HCT116 (cell line): ENCODE results near the gene PTTG2. TPM values are rescaled to one million over a fixed set of nuclear protein-coding genes. Genes with fewer than 3 reads are reported as not detected.

Source experiments
- ATAC-seq: fragments of 200-7000 bp; cut with Tn5 transposase; 2 replicates; pipeline ENCODE4 v1.9.1; 2020; ENCODE audit warnings: mild to moderate bottlenecking, moderate library complexity
- BruUV-seq: library from RNA; stranded (reverse); fragments of 400-500 nt; replicated peaks from 2 replicates; lab custom pipeline; 2021; lab: Mats Ljungman, UMichigan
- CTCF ChIA-PET: fragments of 300-600 bp; sonication (Branson Sonifier 250); formaldehyde crosslinking; loops from one replicate; lab custom pipeline; 2021; ENCODE audit warnings: antibody characterized with exemption; lab: Charles Lee
- POLR2A ChIA-PET: fragments of 300-600, 350-600 bp; sonication (Branson Sonifier 250); formaldehyde crosslinking; loops from one replicate; lab custom pipeline; 2021; ENCODE audit warnings: antibody characterized with exemption; lab: Charles Lee
- RAD21 ChIA-PET, 2 experiments: fragments of 300-600 bp; sonication (Branson Sonifier 250); formaldehyde crosslinking; loops; one replicate each; lab custom pipeline; 2023; ENCODE audit warnings: low total read pairs in 2 of 2; ENCODE audit not compliant: uncharacterized antibody in 2 of 2, unreplicated experiment in 2 of 2, low non-redundant PET in 1 of 2; lab: Charles Lee
- DNase-seq: peaks from one replicate; pipeline ENCODE4 v3.0.0-alpha.2; 2010; ENCODE audit warnings: low read depth, low spot score
- H2AFZ ChIP-seq: fragments of 200-600 bp; shearing (Covaris generic), sonication (generic); 2 replicates; pipeline ENCODE4 v1.6.1; 2017; ENCODE audit warnings: low read depth, mixed run types, mixed read lengths, antibody characterized with exemption, low read length; ENCODE audit not compliant: poor library complexity, severe bottlenecking
- H3K27ac ChIP-seq: 2 replicates; pipeline ENCODE4 v1.5.1; 2012; ENCODE audit warnings: low read depth, low read length
- H3K27me3 ChIP-seq: fragments of 200-600 bp; sonication (generic); 2 replicates; pipeline ENCODE4 v1.6.1; 2016; ENCODE audit warnings: mixed run types, low read length, mixed read lengths; ENCODE audit not compliant: insufficient read depth
- H3K36me3 ChIP-seq, 2 experiments: fragments of 200-500 bp in 1 of 2; fragments of 200-600 bp in 1 of 2; sonication (Bioruptor generic) in 1 of 2; sonication (generic) in 1 of 2; 2 replicates each; pipeline versions ENCODE4 v1.5.1 to v1.6.1; 2014 to 2016; ENCODE audit warnings: low read length in 2 of 2, inconsistent platforms in 1 of 2, mixed read lengths in 1 of 2, mixed run types in 1 of 2; ENCODE audit not compliant: insufficient read depth in 2 of 2, control insufficient read depth in 1 of 2
- H3K4me1 ChIP-seq, 2 experiments: fragments of 200-600 bp in 1 of 2; sonication (generic) in 1 of 2; 2 replicates each; pipeline versions ENCODE4 v1.5.1 to v1.6.1; 2012 to 2017; ENCODE audit warnings: low read length in 2 of 2, inconsistent platforms in 1 of 2, mild to moderate bottlenecking in 1 of 2, mixed read lengths in 1 of 2, mixed run types in 1 of 2, moderate library complexity in 1 of 2; ENCODE audit not compliant: insufficient read depth in 2 of 2, control insufficient read depth in 1 of 2
- H3K4me2 ChIP-seq: fragments of 200-600 bp; sonication (generic); 2 replicates; pipeline ENCODE4 v1.6.1; 2017; ENCODE audit warnings: mixed run types, low read length, mixed read lengths
- H3K4me3 ChIP-seq, 2 experiments: fragments of 200-600 bp in 1 of 2; sonication (generic) in 1 of 2; replicated peaks in 1 of 2; 2 replicates each; pipeline ENCODE4 v1.5.1; 2011 to 2016; ENCODE audit warnings: low read length in 2 of 2, control low read depth in 1 of 2, low read depth in 1 of 2, mild to moderate bottlenecking in 1 of 2, mixed read lengths in 1 of 2, mixed run types in 1 of 2
- H3K79me2 ChIP-seq: fragments of 200-600 bp; sonication (generic); 2 replicates; pipeline ENCODE4 v1.6.1; 2017; ENCODE audit warnings: mild to moderate bottlenecking, mixed run types, low read length, moderate library complexity, mixed read lengths; ENCODE audit not compliant: insufficient read depth
- H3K9ac ChIP-seq: fragments of 200-600 bp; sonication (generic); 2 replicates; pipeline ENCODE4 v1.6.1; 2016; ENCODE audit warnings: low read length, mixed read lengths
- H3K9me2 ChIP-seq: fragments of 200-600 bp; sonication (generic), shearing (Covaris generic); 2 replicates; pipeline ENCODE4 v1.6.1; 2017; ENCODE audit warnings: mixed run types, mild to moderate bottlenecking, moderate library complexity; ENCODE audit not compliant: insufficient read depth
- H3K9me3 ChIP-seq, 2 experiments: fragments of 200-500 bp in 1 of 2; fragments of 200-600 bp in 1 of 2; sonication (Bioruptor generic) in 1 of 2; sonication (generic) in 1 of 2; 2 replicates each; pipeline ENCODE4 v1.6.1; 2014 to 2017; ENCODE audit warnings: low read length in 2 of 2, mixed read lengths in 2 of 2, inconsistent platforms in 1 of 2, low read depth in 1 of 2, mild to moderate bottlenecking in 1 of 2, mixed run types in 1 of 2, moderate library complexity in 1 of 2; ENCODE audit not compliant: control insufficient read depth in 1 of 2, insufficient read depth in 1 of 2
- H4K20me1 ChIP-seq: fragments of 200-600 bp; sonication (generic), shearing (Covaris generic); 2 replicates; pipeline ENCODE4 v1.6.1; 2017; ENCODE audit warnings: mixed run types, mild to moderate bottlenecking, moderate library complexity; ENCODE audit not compliant: insufficient read depth
- CBX3 ChIP-seq: IDR thresholded peaks from 2 replicates; pipeline ENCODE4 v1.6.1; 2012; ENCODE audit warnings: low read depth
- ELF1 ChIP-seq: IDR thresholded peaks from 2 replicates; pipeline ENCODE4 v1.6.1; 2012; ENCODE audit warnings: low read depth, borderline replicate concordance
- POLR2A ChIP-seq: IDR thresholded peaks from 2 replicates; pipeline ENCODE4 v1.7.0; 2011; ENCODE audit warnings: borderline replicate concordance; ENCODE audit not compliant: insufficient read depth, insufficient read length; ENCODE audit errors: extremely low read depth
- SIN3A ChIP-seq: IDR thresholded peaks from 2 replicates; pipeline ENCODE4 v1.6.1; 2012; ENCODE audit warnings: low read depth
- TCF7L2 ChIP-seq: IDR thresholded peaks from 2 replicates; pipeline ENCODE4 v1.7.0; 2011; ENCODE audit warnings: borderline replicate concordance, inconsistent platforms; ENCODE audit not compliant: insufficient read depth, insufficient read length; ENCODE audit errors: extremely low read depth
- ZFX ChIP-seq: fragments of 450-650 bp; IDR thresholded peaks from 2 replicates; pipeline ENCODE4 v1.6.1; 2017
- intact Hi-C: fragments of 100-400 bp; cut with micrococcal nuclease; formaldehyde crosslinking; loops from 2 replicates; pipeline ENCODE4 v1.10.0; 2022
- total RNA-seq: library from RNA; stranded (reverse); gene quantifications from one replicate; pipeline ENCODE4 v1.2.1, GENCODE V29; 2021; ENCODE audit not compliant: unreplicated experiment
- TF ChIP-seq, protein P1 (sequence below): IDR thresholded peaks from 2 replicates; pipeline ENCODE4 v1.6.1; 2011; ENCODE audit warnings: mild to moderate bottlenecking, low read length, moderate library complexity; ENCODE audit not compliant: insufficient replicate concordance; ENCODE audit errors: extremely low read depth
- TF ChIP-seq, protein P2 (sequence below), 3 experiments: fragments of 200-600 bp in 1 of 3; sonication (generic) in 1 of 3; IDR thresholded peaks in 2 of 3; conservative IDR thresholded peaks in 1 of 3; 2 replicates each; pipeline ENCODE4 v1.5.1; 2012 to 2017; ENCODE audit warnings: low read depth in 2 of 3, low read length in 2 of 3, antibody characterized with exemption in 1 of 3, borderline replicate concordance in 1 of 3, control low read depth in 1 of 3, mild to moderate bottlenecking in 1 of 3, mixed read lengths in 1 of 3, mixed run types in 1 of 3, moderate library complexity in 1 of 3; ENCODE audit not compliant: insufficient read depth in 1 of 3
- TF ChIP-seq, protein P3 (sequence below): IDR thresholded peaks from 2 replicates; pipeline ENCODE4 v1.6.1; 2012

PTTG2 gene
- total RNA-seq, 1 experiment from 2014 or later: not detected

DNA sequence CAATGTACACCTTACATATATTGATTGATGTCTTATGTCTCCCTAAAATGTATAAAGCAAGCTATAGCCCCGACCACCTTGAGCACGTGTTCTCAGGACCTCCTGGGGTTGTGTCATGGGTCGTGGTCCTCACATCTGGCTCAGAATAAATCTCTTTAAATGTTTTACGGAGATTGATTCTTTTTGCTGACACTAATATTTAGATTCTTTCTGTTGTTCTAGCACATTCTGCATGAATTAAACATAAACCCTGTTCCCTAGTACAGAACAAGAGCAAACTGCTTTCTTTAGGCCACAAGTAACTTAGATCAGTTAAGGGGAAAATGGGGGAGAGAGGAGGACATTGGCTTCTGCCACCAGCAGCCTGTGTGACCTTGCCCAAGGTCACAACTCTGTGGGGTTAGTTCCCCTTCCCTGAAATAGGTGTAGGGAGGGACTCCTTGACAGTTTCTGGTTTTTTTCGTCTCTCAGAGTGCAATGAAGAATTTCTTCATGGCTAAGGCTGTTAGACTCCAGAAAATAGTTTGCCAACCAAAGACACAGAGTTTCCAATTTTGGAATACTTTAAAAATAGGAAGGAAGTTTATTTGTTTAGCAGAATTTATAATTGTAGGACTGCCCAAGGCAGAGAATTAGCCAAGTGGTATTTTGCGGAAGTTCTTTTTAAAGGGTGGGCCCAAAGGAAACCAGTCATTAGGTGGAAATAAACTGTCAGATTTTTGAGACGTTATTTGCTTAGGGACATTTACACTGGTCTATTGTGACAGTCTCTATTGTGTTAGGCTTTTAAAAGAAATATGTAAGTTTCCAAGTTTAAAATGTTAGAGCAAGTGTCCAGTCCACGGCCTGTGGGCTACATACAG lies 29.4 kb downstream of the PTTG2 start:
- H3K9me2 ChIP-seq: no peaks in the 10 kb centered on the region
- RAD21 ChIA-PET: no interaction called here
- DNase-seq (no peak), ATAC-seq (no peak)
- no peak overlapping the region for H3K27ac ChIP-seq
- no peak overlapping the region for H3K4me3 ChIP-seq
- no peak overlapping the region for H2AFZ ChIP-seq
- H3K4me1 ChIP-seq: peaks cover 5 to 8% of the 10 kb centered on the region in 2 experiments; a peak in 2 of 4 replicates
- peaks cover 29% of the 10 kb centered on the region for H3K79me2 ChIP-seq
- H3K4me2 ChIP-seq: no peak overlapping the region
- H4K20me1 ChIP-seq: no peaks in the 10 kb centered on the region
- BruUV-seq: no TSS peak
- POLR2A ChIA-PET: no interaction called here
- CTCF ChIA-PET: no interaction called here
- H3K9me3 ChIP-seq: no peaks in the 10 kb centered on the region
- intact Hi-C loops: no loop called here
- H3K9ac ChIP-seq: no peak overlapping the region
- TF ChIP-seq ZFX (no peak), CBX3 (no peak), TCF7L2 (no peak), ELF1 (no peak), SIN3A (no peak), POLR2A (no peak)
- TF ChIP-seq, protein P1, sequence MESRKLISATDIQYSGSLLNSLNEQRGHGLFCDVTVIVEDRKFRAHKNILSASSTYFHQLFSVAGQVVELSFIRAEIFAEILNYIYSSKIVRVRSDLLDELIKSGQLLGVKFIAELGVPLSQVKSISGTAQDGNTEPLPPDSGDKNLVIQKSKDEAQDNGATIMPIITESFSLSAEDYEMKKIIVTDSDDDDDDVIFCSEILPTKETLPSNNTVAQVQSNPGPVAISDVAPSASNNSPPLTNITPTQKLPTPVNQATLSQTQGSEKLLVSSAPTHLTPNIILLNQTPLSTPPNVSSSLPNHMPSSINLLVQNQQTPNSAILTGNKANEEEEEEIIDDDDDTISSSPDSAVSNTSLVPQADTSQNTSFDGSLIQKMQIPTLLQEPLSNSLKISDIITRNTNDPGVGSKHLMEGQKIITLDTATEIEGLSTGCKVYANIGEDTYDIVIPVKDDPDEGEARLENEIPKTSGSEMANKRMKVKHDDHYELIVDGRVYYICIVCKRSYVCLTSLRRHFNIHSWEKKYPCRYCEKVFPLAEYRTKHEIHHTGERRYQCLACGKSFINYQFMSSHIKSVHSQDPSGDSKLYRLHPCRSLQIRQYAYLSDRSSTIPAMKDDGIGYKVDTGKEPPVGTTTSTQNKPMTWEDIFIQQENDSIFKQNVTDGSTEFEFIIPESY: no peak
- TF ChIP-seq, protein P2, sequence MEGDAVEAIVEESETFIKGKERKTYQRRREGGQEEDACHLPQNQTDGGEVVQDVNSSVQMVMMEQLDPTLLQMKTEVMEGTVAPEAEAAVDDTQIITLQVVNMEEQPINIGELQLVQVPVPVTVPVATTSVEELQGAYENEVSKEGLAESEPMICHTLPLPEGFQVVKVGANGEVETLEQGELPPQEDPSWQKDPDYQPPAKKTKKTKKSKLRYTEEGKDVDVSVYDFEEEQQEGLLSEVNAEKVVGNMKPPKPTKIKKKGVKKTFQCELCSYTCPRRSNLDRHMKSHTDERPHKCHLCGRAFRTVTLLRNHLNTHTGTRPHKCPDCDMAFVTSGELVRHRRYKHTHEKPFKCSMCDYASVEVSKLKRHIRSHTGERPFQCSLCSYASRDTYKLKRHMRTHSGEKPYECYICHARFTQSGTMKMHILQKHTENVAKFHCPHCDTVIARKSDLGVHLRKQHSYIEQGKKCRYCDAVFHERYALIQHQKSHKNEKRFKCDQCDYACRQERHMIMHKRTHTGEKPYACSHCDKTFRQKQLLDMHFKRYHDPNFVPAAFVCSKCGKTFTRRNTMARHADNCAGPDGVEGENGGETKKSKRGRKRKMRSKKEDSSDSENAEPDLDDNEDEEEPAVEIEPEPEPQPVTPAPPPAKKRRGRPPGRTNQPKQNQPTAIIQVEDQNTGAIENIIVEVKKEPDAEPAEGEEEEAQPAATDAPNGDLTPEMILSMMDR (IDR thresholded peaks at IDR 0.05 in 2 of 3, conservative IDR thresholded peaks at IDR 0.05 in 1 of 3; ENCODE audit: borderline replicate concordance in 1 of 3, insufficient read depth in 1 of 3, low read depth in 2 of 3, low read length in 2 of 3): no peak
- TF ChIP-seq, protein P3, sequence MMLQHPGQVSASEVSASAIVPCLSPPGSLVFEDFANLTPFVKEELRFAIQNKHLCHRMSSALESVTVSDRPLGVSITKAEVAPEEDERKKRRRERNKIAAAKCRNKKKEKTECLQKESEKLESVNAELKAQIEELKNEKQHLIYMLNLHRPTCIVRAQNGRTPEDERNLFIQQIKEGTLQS: no peak
- no peaks in the 10 kb centered on the region for H3K27me3 ChIP-seq
- H3K36me3 ChIP-seq: no peaks in the 10 kb centered on the region
